HepG2 (cell line): ENCODE data around the gene EIF2S2. TPM values are rescaled to one million over a fixed set of nuclear protein-coding genes. Genes with fewer than 3 reads are reported as not detected.

ENCODE experiments used
- ATAC-seq: fragments of 200-7000 bp; cut with Tn5 transposase; 3 replicates; pipeline ENCODE4 v1.9.1; 2020; ENCODE audit warnings: mild to moderate bottlenecking, moderate library complexity
- BruUV-seq: library from RNA; stranded (reverse); fragments of 400-500 nt; replicated peaks from 2 replicates; lab custom pipeline; 2021; lab: Mats Ljungman, UMichigan
- CTCF ChIA-PET: fragments of 300-600 bp; formaldehyde crosslinking; extraction: SDS; loops from one replicate; lab custom pipeline; 2021; ENCODE audit warnings: low total read pairs, inconsistent platforms, low intra/inter-chr PET ratio; lab: Yijun Ruan, JAX
- POLR2A ChIA-PET: fragments of 350-600 bp; sonication (Branson Sonifier 250); formaldehyde crosslinking; loops from one replicate; lab custom pipeline; 2020; ENCODE audit warnings: antibody characterized with exemption, inconsistent platforms; lab: Yijun Ruan, JAX
- DNase-seq: peaks from one replicate; pipeline ENCODE4 v3.0.0-alpha.2; 2015; ENCODE audit warnings: low spot score
- FAIRE-seq: peaks from 3 replicates; lab custom pipeline; 2011; peaks lifted over from hg19 to GRCh38; lab: Jason Lieb, UNC
- H2AFZ ChIP-seq: one replicate; pipeline ENCODE4 v1.6.1; 2011; ENCODE audit warnings: low read length, inconsistent platforms
- H3K27ac ChIP-seq: fragments of 300-600 bp; 3 replicates; pipeline ENCODE4 v1.8.0; 2011; ENCODE audit warnings: mixed run types, mild to moderate bottlenecking, mixed read lengths, low read length, inconsistent platforms; ENCODE audit not compliant: insufficient read depth; ENCODE audit errors: extremely low read length
- H3K27me3 ChIP-seq, 2 experiments: fragments of 200-600 bp in 1 of 2; 2 replicates in 1 of 2; 3 replicates in 1 of 2; pipeline versions ENCODE4 v1.6.0 to v1.8.0; 2011; ENCODE audit warnings: low read length in 2 of 2, mild to moderate bottlenecking in 2 of 2, moderate library complexity in 2 of 2, inconsistent platforms in 1 of 2; ENCODE audit not compliant: insufficient read depth in 2 of 2, control insufficient read depth in 1 of 2
- H3K36me3 ChIP-seq, 2 experiments: fragments of 200-600 bp in 1 of 2; replicated peaks in 1 of 2; 2 replicates in 1 of 2; 3 replicates in 1 of 2; pipeline versions ENCODE4 v1.5.1 to v1.8.0; 2011; ENCODE audit warnings: low read length in 2 of 2, inconsistent platforms in 1 of 2; ENCODE audit not compliant: insufficient read depth in 2 of 2, control insufficient read depth in 1 of 2
- H3K4me1 ChIP-seq: 2 replicates; pipeline ENCODE4 v1.5.1; 2012; ENCODE audit warnings: low read length, inconsistent platforms; ENCODE audit not compliant: insufficient read depth
- H3K4me2 ChIP-seq: 2 replicates; pipeline ENCODE4 v1.6.0; 2011; ENCODE audit warnings: low read depth, low read length, inconsistent platforms
- H3K4me3 ChIP-seq, 3 experiments: fragments of 200-600 bp in 1 of 3; sonication (generic), shearing (Covaris generic) in 1 of 3; replicated peaks in 1 of 3; 2 replicates each; pipeline ENCODE4 v1.5.1; 2011 to 2016; ENCODE audit warnings: low read length in 3 of 3, inconsistent platforms in 2 of 3, low read depth in 2 of 3, mild to moderate bottlenecking in 2 of 3, control low read depth in 1 of 3, mixed read lengths in 1 of 3; ENCODE audit not compliant: insufficient read depth in 1 of 3
- H3K79me2 ChIP-seq: one replicate; pipeline ENCODE4 v1.6.1; 2011; ENCODE audit warnings: low read length, inconsistent platforms; ENCODE audit not compliant: insufficient read depth
- H3K9ac ChIP-seq: 2 replicates; pipeline ENCODE4 v1.6.0; 2011; ENCODE audit warnings: mild to moderate bottlenecking, low read depth, low read length, inconsistent platforms; ENCODE audit not compliant: insufficient read depth
- H3K9me3 ChIP-seq: 2 replicates; pipeline ENCODE4 v1.5.1; 2012; ENCODE audit warnings: mild to moderate bottlenecking, low read length
- H4K20me1 ChIP-seq: 2 replicates; pipeline ENCODE4 v1.6.0; 2011; ENCODE audit warnings: inconsistent platforms, mild to moderate bottlenecking, low read length, moderate library complexity; ENCODE audit not compliant: insufficient read depth
- HNF4A ChIP-seq: sonication (generic); formaldehyde crosslinking; IDR thresholded peaks from 2 replicates; pipeline ENCODE4 v1.4.0; 2020; ENCODE audit warnings: missing genetic modification reagents
- ONECUT2 ChIP-seq: sonication (generic); formaldehyde crosslinking; IDR thresholded peaks from 2 replicates; pipeline ENCODE4 v1.4.0; 2020; ENCODE audit warnings: missing genetic modification reagents
- WGBS: methylation state at CpG from one replicate; pipeline ENCODE4 v1.1.6; 2017; ENCODE audit warnings: low lambda C conversion rate; 5-methylcytosine and 5-hydroxymethylcytosine counted together
- in situ Hi-C: cut with HindIII; loops from 2 replicates; pipeline ENCODE4 v1.10.0; 2017; ENCODE audit warnings: low pct_unique_long_range_greater_than_20kb; ENCODE audit not compliant: extremely low pct_ligation_motif_present
- intact Hi-C: fragments of 100-400 bp; cut with micrococcal nuclease; formaldehyde crosslinking; loops from one replicate; pipeline ENCODE4 v1.10.0; 2022; ENCODE audit not compliant: unreplicated experiment
- polyA plus RNA-seq, 8 experiments: library from polyadenylated mRNA; depleted of rRNA in 3 of 8; stranded (reverse) in 7 of 8; unstranded in 1 of 8; fragments of >200 nt; fragmentation: Illumina TruSeq in 4 of 8; extraction: Trizol in 4 of 8; gene quantifications; 2 replicates each; pipeline versions ENCODE4 v1.2.1 to v1.2.3, GENCODE V29; 2011 to 2016; ENCODE audit warnings: low read depth in 4 of 8, missing spikeins in 1 of 8, mixed read lengths in 1 of 8; ENCODE audit not compliant: insufficient read depth in 1 of 8
- total RNA-seq, 5 experiments: library from RNA; depleted of rRNA; stranded (reverse); fragments of >200 nt; fragmentation: Illumina TruSeq; extraction: Trizol; gene quantifications; 2 replicates each; pipeline ENCODE4 v1.2.3, GENCODE V29; 2016; ENCODE audit warnings: low read depth in 1 of 5
- TF ChIP-seq, protein P1 (sequence below): sonication (generic); formaldehyde crosslinking; IDR thresholded peaks from 2 replicates; pipeline ENCODE4 v1.4.0; 2020; ENCODE audit warnings: missing genetic modification reagents, borderline replicate concordance
- TF ChIP-seq, protein P2 (sequence below): sonication (generic); formaldehyde crosslinking; IDR thresholded peaks from 2 replicates; pipeline ENCODE4 v1.4.0; 2020; ENCODE audit warnings: missing genetic modification reagents

The EIF2S2 gene
- total and polyA plus RNA-seq, 2 of the 13 experiments (the other 11 are each of a cell fraction or from before 2014, with no cell fraction given) = 126 to 213 TPM

DNA sequence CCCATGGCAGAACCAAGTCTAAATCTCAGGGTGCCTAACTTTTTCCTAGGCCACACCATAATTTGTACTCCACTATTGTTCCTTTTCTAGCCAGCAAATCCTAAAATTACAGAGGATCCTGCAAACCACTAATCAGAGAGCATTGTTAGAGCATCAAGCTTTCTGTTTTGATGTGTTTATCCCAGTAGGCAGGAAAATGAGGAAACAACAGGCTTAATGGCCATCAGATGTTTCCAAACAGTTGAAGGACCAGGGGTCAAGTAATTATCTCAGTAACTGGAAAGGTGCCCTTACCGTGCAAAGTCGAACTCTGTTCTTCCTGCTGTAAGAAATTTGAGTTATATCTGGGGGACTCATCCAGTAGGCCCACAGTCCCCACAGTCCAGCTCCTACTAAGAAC, 59.6 kb downstream of the EIF2S2 start:
- 82% methylated on average over 2 of the region's 2 CpGs for WGBS
- no TSS peak for BruUV-seq
- H3K79me2 ChIP-seq = peaks cover 90% of the 10 kb centered on the region
- H3K4me2 ChIP-seq = no peak overlapping the region
- peaks cover 65% of the 10 kb centered on the region for H4K20me1 ChIP-seq
- ChIA-PET POLR2A (no interaction called here), CTCF (interaction anchor here (0.6 kb wide), 1 partner anchor 1536 kb away, joined by 3 read pairs; no protein-coding TSS in a partner anchor)
- H3K4me3 ChIP-seq = no peak overlapping the region
- peak overlapping the region; percentile 9 for H3K27ac ChIP-seq
- DNase-seq (no peak), ATAC-seq (no peak), FAIRE-seq (no peak)
- no peak overlapping the region for H3K9ac ChIP-seq
- H3K27me3 ChIP-seq = no peaks in the 10 kb centered on the region
- intact Hi-C loops (no loop called here), in situ Hi-C loops (no loop called here)
- no peaks in the 10 kb centered on the region for H3K9me3 ChIP-seq
- H3K36me3 ChIP-seq = peaks cover 2 to 27% of the 10 kb centered on the region in 2 experiments; a peak in 4 of 5 replicates
- H2AFZ ChIP-seq = no peak overlapping the region
- peaks cover 41% of the 10 kb centered on the region for H3K4me1 ChIP-seq
- TF ChIP-seq, protein P1, sequence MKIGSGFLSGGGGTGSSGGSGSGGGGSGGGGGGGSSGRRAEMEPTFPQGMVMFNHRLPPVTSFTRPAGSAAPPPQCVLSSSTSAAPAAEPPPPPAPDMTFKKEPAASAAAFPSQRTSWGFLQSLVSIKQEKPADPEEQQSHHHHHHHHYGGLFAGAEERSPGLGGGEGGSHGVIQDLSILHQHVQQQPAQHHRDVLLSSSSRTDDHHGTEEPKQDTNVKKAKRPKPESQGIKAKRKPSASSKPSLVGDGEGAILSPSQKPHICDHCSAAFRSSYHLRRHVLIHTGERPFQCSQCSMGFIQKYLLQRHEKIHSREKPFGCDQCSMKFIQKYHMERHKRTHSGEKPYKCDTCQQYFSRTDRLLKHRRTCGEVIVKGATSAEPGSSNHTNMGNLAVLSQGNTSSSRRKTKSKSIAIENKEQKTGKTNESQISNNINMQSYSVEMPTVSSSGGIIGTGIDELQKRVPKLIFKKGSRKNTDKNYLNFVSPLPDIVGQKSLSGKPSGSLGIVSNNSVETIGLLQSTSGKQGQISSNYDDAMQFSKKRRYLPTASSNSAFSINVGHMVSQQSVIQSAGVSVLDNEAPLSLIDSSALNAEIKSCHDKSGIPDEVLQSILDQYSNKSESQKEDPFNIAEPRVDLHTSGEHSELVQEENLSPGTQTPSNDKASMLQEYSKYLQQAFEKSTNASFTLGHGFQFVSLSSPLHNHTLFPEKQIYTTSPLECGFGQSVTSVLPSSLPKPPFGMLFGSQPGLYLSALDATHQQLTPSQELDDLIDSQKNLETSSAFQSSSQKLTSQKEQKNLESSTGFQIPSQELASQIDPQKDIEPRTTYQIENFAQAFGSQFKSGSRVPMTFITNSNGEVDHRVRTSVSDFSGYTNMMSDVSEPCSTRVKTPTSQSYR = no peak
- TF ChIP-seq, protein P2, sequence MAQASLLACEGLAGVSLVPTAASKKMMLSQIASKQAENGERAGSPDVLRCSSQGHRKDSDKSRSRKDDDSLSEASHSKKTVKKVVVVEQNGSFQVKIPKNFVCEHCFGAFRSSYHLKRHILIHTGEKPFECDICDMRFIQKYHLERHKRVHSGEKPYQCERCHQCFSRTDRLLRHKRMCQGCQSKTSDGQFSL = no peak
- TF ChIP-seq HNF4A (peak; percentile 24; the same call in 1 of the 2 replicates), ONECUT2 (CRISPR knock-in tag) (no peak)
